Fibroblast of mammary gland (primary cell): ENCODE data around the gene HOXB7.

ENCODE experiments used
- DNase-seq: peaks from one replicate; pipeline ENCODE4 v3.0.0-alpha.2; 2010; ENCODE audit warnings: low read depth
- H3K4me3 ChIP-seq: 2 replicates; pipeline ENCODE4 v1.5.1; 2011; ENCODE audit warnings: low read depth, mild to moderate bottlenecking, low read length, moderate library complexity; ENCODE audit not compliant: control insufficient read depth
- TF ChIP-seq, protein P1 (sequence below): conservative IDR thresholded peaks from 2 replicates; pipeline ENCODE4 v1.5.1; 2011; ENCODE audit warnings: low read depth, low read length, inconsistent platforms; ENCODE audit not compliant: control insufficient read depth, insufficient read depth

The HOXB7 gene

GRCh38 chr17:48586355-48587258 lies 24.2 kb downstream of the HOXB7 start:
- TF ChIP-seq, protein P1, sequence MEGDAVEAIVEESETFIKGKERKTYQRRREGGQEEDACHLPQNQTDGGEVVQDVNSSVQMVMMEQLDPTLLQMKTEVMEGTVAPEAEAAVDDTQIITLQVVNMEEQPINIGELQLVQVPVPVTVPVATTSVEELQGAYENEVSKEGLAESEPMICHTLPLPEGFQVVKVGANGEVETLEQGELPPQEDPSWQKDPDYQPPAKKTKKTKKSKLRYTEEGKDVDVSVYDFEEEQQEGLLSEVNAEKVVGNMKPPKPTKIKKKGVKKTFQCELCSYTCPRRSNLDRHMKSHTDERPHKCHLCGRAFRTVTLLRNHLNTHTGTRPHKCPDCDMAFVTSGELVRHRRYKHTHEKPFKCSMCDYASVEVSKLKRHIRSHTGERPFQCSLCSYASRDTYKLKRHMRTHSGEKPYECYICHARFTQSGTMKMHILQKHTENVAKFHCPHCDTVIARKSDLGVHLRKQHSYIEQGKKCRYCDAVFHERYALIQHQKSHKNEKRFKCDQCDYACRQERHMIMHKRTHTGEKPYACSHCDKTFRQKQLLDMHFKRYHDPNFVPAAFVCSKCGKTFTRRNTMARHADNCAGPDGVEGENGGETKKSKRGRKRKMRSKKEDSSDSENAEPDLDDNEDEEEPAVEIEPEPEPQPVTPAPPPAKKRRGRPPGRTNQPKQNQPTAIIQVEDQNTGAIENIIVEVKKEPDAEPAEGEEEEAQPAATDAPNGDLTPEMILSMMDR = no peak
- peak overlapping the region; percentile 78 for H3K4me3 ChIP-seq
- DNase-seq = no peak

GRCh38 chr17:48584223-48584741 lies 26.5 kb downstream of the HOXB7 start:
- TF ChIP-seq, protein P1 = no peak
- H3K4me3 ChIP-seq = peak overlapping the region; percentile 78

GRCh38 chr17:48583708-48584222 lies 27.1 kb downstream of the HOXB7 start:
- no peak overlapping the region for H3K4me3 ChIP-seq
- TF ChIP-seq, protein P1 = no peak
- DNase-seq = no peak

More at GRCh38 chr17:48584223-48584741, 26.5 kb downstream of the HOXB7 start:
- peak; percentile 73 for DNase-seq

- TF ChIP-seq, protein P1 = no peak
- H3K4me3 ChIP-seq = peak overlapping the region; percentile 68
- no peak for DNase-seq
Measured at GRCh38 chr17:48582750-48583069, 28.1 kb downstream of the HOXB7 start.

DNA sequence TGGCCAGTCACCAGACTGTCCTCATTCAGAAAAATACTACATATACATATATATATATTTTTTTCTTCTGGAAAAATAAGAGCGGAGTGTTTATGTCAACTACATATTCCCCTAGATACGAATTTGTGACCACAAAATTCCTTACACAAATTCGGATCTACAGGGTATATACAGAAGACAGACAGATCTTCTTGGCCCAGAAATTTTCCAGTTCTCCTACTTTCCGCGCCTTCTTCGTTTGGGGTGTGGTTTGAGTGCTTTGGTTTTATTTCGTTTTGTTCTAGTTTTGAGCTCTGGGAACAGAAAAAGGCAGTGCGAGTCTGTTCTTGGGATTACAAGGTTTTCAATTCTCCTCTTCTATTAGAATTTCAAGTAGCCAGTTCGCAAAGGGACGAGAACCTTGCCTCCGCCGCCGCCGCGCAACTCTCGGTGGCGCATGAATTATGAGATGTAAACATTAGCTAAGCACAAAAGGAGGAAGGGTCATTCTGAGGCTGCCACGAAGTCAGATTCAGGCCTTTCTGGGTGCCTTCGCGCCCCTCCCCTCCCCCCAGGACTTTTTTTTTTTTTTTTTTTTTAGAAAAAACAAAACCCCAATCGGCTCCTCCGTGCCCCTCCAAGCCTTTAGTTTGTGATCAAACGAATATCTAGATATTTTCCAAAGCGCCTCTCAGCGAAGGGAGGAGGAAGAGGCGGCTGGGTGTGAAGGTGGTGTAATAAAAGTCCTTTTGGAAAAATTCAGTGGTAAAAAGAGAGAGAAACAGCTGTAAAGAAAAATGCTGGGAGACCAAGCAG lies 30.9 kb downstream of the HOXB7 start:
- TF ChIP-seq, protein P1 = no peak

DNA sequence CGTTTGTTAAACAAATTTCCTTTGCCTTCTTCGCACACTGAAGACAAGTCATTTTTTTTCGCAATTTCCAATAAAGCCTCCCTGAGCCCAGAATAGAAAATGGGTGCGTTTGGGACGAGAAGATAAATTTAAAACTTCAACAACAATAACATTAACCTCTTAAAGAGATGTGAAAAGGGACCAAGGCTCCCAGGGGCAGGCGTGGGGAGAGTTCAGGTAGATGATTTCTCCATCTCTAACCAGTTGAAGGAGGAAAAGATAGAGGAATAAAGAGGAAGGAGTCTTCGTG lies 31.4 kb downstream of the HOXB7 start:
- H3K4me3 ChIP-seq = peak overlapping the region; percentile 71
- TF ChIP-seq, protein P1 = no peak

More for the DNA sequence above, 30.9 kb downstream of the HOXB7 start:
- peak overlapping the region; percentile 68 for H3K4me3 ChIP-seq
- DNase-seq = no peak

More for the DNA sequence above, 31.4 kb downstream of the HOXB7 start:
- no peak for DNase-seq
